Measurements from ENCODE around the gene HOXC9. TPM values are rescaled to one million over a fixed set of nuclear protein-coding genes. Genes with fewer than 3 reads are reported as not detected.
A peak's percentile ranks its signal among the peaks of the same experiment; 100 is the strongest.

The HOXC9 gene
- total and polyA plus RNA-seq, 2 of the 8 experiments (the other 6 are each of a cell fraction or from before 2014, with no cell fraction given): not detected

- H3K4me2 ChIP-seq (ENCODE audit: insufficient read depth in 1 of 2, low read depth in 2 of 2, low read length in 2 of 2): peak overlapping the region; percentile 34 to 38; a peak in 3 of 4 replicates
- H2AK5ac ChIP-seq (ENCODE audit: low read depth, low read length): no peak overlapping the region
- peaks cover 22 to 39% of the 10 kb centered on the region in 2 experiments for H4K20me1 ChIP-seq (replicated peaks in 1 of 2; ENCODE audit: control insufficient read depth in 1 of 2, insufficient read depth in 2 of 2, low read length in 2 of 2)
- no peak for FAIRE-seq
- H2BK120ac ChIP-seq (replicated peaks; ENCODE audit: low read depth, low read length): no peak overlapping the region
- H4K91ac ChIP-seq (replicated peaks; ENCODE audit: insufficient read length, low read length): no peak overlapping the region
- no peaks in the 10 kb centered on the region for H3K79me2 ChIP-seq (ENCODE audit: control insufficient read depth in 1 of 2, insufficient read depth in 2 of 2, low read length in 2 of 2)
- H4K5ac ChIP-seq (ENCODE audit: insufficient read length, low read depth, low read length): no peak overlapping the region
- H3K14ac ChIP-seq (ENCODE audit: insufficient read length): no peak overlapping the region
- no peaks in the 10 kb centered on the region for H3K9me3 ChIP-seq (ENCODE audit: insufficient read depth in 2 of 2, low read depth in 1 of 2, low read length in 1 of 2)
- H2BK15ac ChIP-seq (ENCODE audit: low read length): no peak overlapping the region
- CTCF ChIA-PET (ENCODE audit: partially characterized antibody): interaction anchor here (0.7 to 1.4 kb wide), 5 partner anchors 11 to 342 kb away, joined by 3 to 5 read pairs (median 4); partner anchors contain the start of gene HOXC12
- H3K23ac ChIP-seq (ENCODE audit: insufficient read length): no peak overlapping the region
- peak in 1 of 2 experiments; percentile 84 for DNase-seq (ENCODE audit: low read depth in 1 of 2, low spot score in 2 of 2)
- H2AFZ ChIP-seq (ENCODE audit: low read length): no peak overlapping the region
- no peak overlapping the region for H2BK12ac ChIP-seq (ENCODE audit: low read depth, low read length)
- peak overlapping the region in 1 of 4 experiments; percentile 45; a peak in 3 of 8 replicates for H3K4me3 ChIP-seq (ENCODE audit: extremely low read depth in 1 of 4, insufficient read depth in 2 of 4, low read depth in 3 of 4, low read length in 4 of 4)
- no peak overlapping the region for H3K18ac ChIP-seq (ENCODE audit: extremely low read depth, low read length)
- no peaks in the 10 kb centered on the region for H3K23me2 ChIP-seq (ENCODE audit: low read depth, low read length)
- H3K36me3 ChIP-seq (ENCODE audit: control insufficient read depth in 2 of 4, insufficient read depth in 4 of 4, low read length in 3 of 4): peaks cover 0 to 8% (median 0%) of the 10 kb centered on the region in 4 experiments; a peak in 2 of 8 replicates
- H3K4me1 ChIP-seq (replicated peaks in 1 of 4; ENCODE audit: control insufficient read depth in 3 of 4, insufficient read depth in 4 of 4, low read length in 3 of 4): peaks cover 0 to 4% (median 2%) of the 10 kb centered on the region in 4 experiments; a peak in 3 of 7 replicates
- WGBS, 2 experiments (ENCODE audit: extremely low coverage in 1 of 2, insufficient coverage in 1 of 2, insufficient read length in 1 of 2, insufficient replicate concordance in 2 of 2, low coverage in 1 of 2, low lambda C conversion rate in 2 of 2, missing lambda C conversion rate in 1 of 2): 5% methylated on average over 17 of the region's 18 CpGs; no CpG with 5 or more reads in 1 of the 2 experiments
- 0 out of 2 replicates have a peak overlapping the region, but pooled peaks have one; percentile 43 for H2BK20ac ChIP-seq (ENCODE audit: low read length)
- H3K27me3 ChIP-seq (replicated peaks in 1 of 4; ENCODE audit: control insufficient read depth in 3 of 4, extremely low read depth in 1 of 4, insufficient read depth in 3 of 4, low read length in 3 of 4): peaks cover 99 to 100% (median 100%) of the 10 kb centered on the region in 4 experiments
- no peak overlapping the region for H3K27ac ChIP-seq (ENCODE audit: low read depth, low read length)
- POLR2A ChIA-PET (ENCODE audit: partially characterized antibody): interaction anchor here (0.9 to 2.2 kb wide), 4 partner anchors 12 to 25 kb away, joined by 3 to 9 read pairs (median 4); partner anchors contain the start of gene HOXC12
- no peak overlapping the region for H3K4ac ChIP-seq (replicated peaks; ENCODE audit: insufficient read length, low read depth, low read length)
- no peak overlapping the region for H3K56ac ChIP-seq (replicated peaks; ENCODE audit: insufficient read length, low read depth, low read length)
- no peak overlapping the region for H2BK5ac ChIP-seq (ENCODE audit: low read depth, low read length)
- H3K79me1 ChIP-seq (ENCODE audit: low read depth, low read length): no peaks in the 10 kb centered on the region
- H3K9ac ChIP-seq (replicated peaks in 1 of 4; ENCODE audit: extremely low read depth in 1 of 4, low read depth in 3 of 4, low read length in 3 of 4): no peak overlapping the region
- no peak overlapping the region for H4K8ac ChIP-seq (ENCODE audit: extremely low read depth, insufficient read depth, low read length)
- TF ChIP-seq SRF (IDR thresholded peaks at IDR 0.05; ENCODE audit: low read depth, low read length) (peak; percentile 88), YY1 (IDR thresholded peaks at IDR 0.05; ENCODE audit: low read depth, low read length) (peak; percentile 13; the same call in 1 of the 2 replicates), SIRT6 (IDR thresholded peaks at IDR 0.05; ENCODE audit: low read length) (no peak)
Measured at GRCh38 chr12:53965281-53966084, 34.5 kb upstream of the HOXC9 start.
